Myocyte (in vitro differentiated cells): ENCODE data around the gene S100A8. TPM values are rescaled to one million over a fixed set of nuclear protein-coding genes. Genes with fewer than 3 reads are reported as not detected.
A peak's percentile ranks its signal among the peaks of the same experiment; 100 is the strongest.

ENCODE experiments used
- DNase-seq: peaks from one replicate; pipeline ENCODE4 v3.0.0-alpha.2; 2012; ENCODE audit warnings: low read depth
- total RNA-seq: library from RNA; depleted of rRNA; stranded (reverse); fragments of >200 nt; gene quantifications from 2 replicates; pipeline ENCODE4 v1.2.3, GENCODE V29; 2014

Gene S100A8
- total RNA-seq, 1 donor from 2014 or later, result not detected

- no peak for DNase-seq
These were observed 3.1 kb upstream of the S100A8 start for GRCh38 chr1:153393926-153394325.

DNA sequence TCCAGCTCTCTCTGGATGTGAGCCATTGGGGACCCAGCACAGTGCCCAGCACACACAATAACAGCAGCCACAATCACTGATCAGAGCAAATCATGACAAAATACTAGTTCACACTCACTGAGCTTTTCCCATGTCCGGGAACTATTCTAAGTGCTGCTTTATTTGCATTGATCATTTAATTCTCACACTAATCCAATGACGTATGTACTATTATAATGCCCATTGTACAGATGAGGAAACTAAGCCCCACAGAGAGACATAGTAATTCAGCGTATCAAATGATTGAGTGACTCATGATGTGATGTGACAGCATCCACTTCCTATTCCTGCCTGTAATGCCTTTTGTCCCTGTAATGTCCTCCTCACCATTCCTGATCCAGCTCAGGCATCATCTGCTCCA is 1.9 kb upstream of the S100A8 start:
- DNase-seq, result no peak

GRCh38 chr1:153392258-153392657 is 1.4 kb upstream of the S100A8 start:
- DNase-seq, result no peak

- DNase-seq, result no peak
These were observed 647 bp downstream of the S100A8 start for GRCh38 chr1:153389973-153390879.

- DNase-seq, result no peak
These were observed 1.5 kb downstream of the S100A8 start for GRCh38 chr1:153389401-153389800.

DNA sequence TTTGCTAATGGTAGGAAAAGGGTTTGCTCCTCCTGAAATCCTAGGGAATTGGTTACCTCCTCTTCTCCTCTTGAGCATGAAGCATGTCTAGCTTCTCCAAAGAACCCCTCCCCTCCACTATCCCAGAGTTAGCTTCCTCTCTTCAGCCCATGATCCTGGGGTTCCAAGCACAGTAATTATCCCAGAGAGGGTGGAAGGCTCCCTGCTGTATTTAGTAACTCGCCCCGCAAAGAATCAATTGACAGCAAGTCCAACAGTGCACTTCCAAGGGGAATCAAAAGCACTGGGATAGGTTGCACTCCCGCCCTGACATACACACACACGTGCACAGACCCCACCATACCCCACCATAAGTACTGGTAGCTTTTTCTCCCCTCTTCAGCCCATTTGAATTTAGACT is 3.1 kb downstream of the S100A8 start:
- DNase-seq, result no peak

DNA sequence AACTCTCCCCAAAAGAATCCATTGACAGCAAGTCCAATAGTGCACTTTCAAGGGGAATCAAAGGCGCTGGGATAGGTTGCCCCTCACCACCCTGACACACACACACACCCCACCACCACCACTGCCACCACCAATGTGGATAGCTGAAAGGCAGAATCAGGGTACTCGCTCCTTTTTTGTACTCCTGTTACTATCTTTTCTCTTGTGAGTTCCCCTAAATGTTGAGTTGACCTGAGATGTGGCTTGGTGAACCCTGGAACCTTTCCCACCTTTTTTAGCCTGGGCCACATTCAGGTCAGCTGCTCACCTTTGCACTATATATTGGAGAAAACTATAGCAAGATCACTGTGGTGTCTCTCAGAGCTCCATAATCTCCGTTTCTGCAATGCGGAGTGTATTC is 3.9 kb downstream of the S100A8 start:
- no peak for DNase-seq

DNA sequence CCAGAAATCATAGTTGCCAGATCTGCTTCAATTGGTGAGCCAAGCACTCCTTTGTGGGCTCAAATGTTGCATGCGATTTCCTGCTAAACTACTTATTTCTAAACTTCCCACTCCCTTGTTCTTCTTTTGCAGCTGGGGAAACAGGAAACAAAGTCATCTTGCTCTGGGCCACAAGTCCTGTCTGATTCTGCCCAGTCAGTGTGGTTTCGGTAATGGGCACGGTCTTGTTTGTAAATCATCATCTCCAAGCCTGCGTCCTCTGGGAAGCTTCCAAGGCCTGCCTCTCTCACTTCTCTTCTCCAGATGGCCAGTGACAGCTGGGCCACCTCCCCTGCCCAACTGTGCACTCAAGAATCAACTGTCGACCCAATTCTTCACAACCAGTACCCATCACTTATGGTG is 4.4 kb downstream of the S100A8 start:
- DNase-seq, result no peak

GRCh38 chr1:153384958-153385580 is 5.8 kb downstream of the S100A8 start:
- DNase-seq, result no peak

GRCh38 chr1:153380711-153381110 is 10.2 kb downstream of the S100A8 start:
- DNase-seq, result no peak

DNA sequence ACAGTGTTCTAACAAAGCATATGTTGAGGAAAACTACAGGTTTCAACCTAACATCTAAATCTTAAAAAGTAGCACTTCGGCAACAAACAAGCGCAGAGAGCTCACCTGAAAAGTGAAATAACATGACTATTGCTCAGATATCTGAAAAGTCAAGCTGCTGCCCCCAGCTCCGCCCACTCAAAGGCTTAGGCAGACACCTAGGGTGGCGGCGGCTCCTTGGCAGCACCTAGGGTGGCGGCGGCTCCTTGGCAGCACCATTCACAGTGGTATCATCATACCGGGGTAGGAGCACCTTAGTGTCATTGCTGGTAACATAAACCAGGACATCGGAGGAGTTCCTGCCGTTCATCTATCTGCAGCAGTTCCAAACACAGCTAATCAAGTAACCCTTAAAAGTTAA is 11.3 kb downstream of the S100A8 start:
- DNase-seq, result no peak

- peak; percentile 11 for DNase-seq
These were observed 15.4 kb downstream of the S100A8 start, which contains the start of gene S100A12 for GRCh38 chr1:153375511-153375910. Gene S100A12 (minus strand): TSS chr1:153375621. CDS start chr1:153374592, 1,029 bp downstream.

GRCh38 chr1:153374071-153374470 is 16.8 kb downstream of the S100A8 start:
- no peak for DNase-seq

DNA sequence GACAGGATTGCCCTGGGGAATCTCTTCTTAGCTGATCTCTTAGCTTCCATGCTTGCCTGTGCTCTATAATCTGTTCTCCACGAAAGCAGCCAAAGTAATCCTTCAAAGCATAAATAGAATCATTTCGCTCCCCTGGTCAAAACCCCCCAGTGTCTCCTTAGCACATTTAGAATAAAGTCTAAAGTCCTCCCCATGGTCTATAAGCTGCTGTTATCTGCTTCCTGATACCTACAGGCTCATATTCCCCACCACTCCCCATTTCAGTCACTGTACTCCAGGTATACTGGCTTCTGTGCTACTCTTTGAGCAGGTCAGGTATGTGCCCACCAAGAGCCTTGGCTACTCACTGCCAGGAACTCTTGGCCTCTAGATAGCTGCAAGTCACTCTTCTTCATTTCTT is 18.3 kb downstream of the S100A8 start:
- no peak for DNase-seq

GRCh38 chr1:153371231-153371630 is 19.6 kb downstream of the S100A8 start:
- no peak for DNase-seq

DNA sequence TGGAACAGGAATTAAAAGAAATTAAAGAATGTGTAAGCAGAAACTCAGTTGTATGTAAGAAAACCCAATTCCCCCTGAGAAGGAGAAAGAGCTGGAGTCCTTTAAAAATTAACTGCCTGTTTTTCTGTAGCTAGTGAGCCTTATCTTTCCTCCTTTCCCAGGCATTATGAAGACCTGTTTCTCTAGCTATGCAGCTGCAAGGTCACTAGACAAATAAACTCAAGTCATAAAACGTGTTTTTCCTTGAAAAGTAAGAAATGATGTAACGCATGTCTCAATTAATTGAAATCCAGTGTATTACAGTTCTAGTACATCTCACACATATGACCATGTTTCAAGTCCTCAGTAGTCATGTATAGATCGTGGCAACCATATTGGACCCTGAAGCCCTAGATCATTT is 20.7 kb downstream of the S100A8 start:
- DNase-seq, result no peak

- no peak for DNase-seq
These were observed 22.4 kb downstream of the S100A8 start for GRCh38 chr1:153368495-153368894.

- DNase-seq, result no peak
These were observed 23.8 kb downstream of the S100A8 start for GRCh38 chr1:153367090-153367489.

DNA sequence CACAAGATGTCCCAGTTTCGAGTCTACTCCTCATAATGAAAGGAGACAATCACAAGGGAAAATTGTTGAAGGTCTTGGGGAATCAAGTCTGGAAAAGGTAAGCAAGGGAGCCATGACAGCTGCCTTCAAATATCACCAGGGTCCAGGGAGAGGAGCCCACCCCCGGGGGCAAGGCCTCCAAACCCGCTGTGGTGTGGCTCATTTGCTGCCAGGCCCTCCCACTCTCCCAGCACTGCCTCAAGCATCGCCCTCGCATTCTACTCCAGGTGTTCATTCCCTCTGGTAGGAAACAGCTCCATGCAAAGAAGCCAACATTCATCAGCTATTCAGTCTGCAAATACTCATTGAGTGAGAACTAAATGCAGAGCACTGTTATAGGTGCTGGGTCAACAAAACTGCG is 24.6 kb downstream of the S100A8 start:
- no peak for DNase-seq

DNA sequence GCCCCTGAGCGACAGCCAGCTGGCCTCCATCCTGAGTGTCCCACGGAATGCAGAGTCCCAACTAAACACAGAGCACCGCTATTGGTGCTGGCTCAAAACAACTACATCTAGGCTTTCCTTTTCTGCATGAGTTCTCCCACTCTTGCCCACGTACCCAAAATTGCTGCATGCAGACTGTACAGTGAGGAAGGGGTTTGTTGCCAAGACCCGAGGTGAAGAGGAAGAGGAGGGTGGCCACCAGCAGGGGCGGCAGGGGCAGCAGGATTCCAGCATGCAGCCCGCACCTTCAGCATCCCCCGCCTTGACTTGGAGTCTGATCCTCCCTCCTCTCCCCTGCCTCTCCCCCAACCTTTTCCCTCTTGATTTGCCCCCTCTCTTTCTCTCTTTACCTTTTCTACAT is 25.2 kb downstream of the S100A8 start:
- DNase-seq, result no peak

GRCh38 chr1:153364766-153365666 is 25.9 kb downstream of the S100A8 start:
- DNase-seq, result no peak

- DNase-seq, result no peak
These were observed 26.7 kb downstream of the S100A8 start for GRCh38 chr1:153364156-153364555.
